HCT116 (cell line): ENCODE measurements around the gene OPN4. TPM values are rescaled to one million over a fixed set of nuclear protein-coding genes. Genes with fewer than 3 reads are reported as not detected.

Experiments
- ATAC-seq: fragments of 200-7000 bp; cut with Tn5 transposase; 2 replicates; pipeline ENCODE4 v1.9.1; 2020; ENCODE audit warnings: mild to moderate bottlenecking, moderate library complexity
- BruUV-seq: library from RNA; stranded (reverse); fragments of 400-500 nt; replicated peaks from 2 replicates; lab custom pipeline; 2021; lab: Mats Ljungman, UMichigan
- CTCF ChIA-PET: fragments of 300-600 bp; sonication (Branson Sonifier 250); formaldehyde crosslinking; loops from one replicate; lab custom pipeline; 2021; ENCODE audit warnings: antibody characterized with exemption; lab: Charles Lee
- POLR2A ChIA-PET: fragments of 300-600, 350-600 bp; sonication (Branson Sonifier 250); formaldehyde crosslinking; loops from one replicate; lab custom pipeline; 2021; ENCODE audit warnings: antibody characterized with exemption; lab: Charles Lee
- RAD21 ChIA-PET, 2 experiments: fragments of 300-600 bp; sonication (Branson Sonifier 250); formaldehyde crosslinking; loops; one replicate each; lab custom pipeline; 2023; ENCODE audit warnings: low total read pairs in 2 of 2; ENCODE audit not compliant: uncharacterized antibody in 2 of 2, unreplicated experiment in 2 of 2, low non-redundant PET in 1 of 2; lab: Charles Lee
- DNase-seq: peaks from one replicate; pipeline ENCODE4 v3.0.0-alpha.2; 2010; ENCODE audit warnings: low read depth, low spot score
- H2AFZ ChIP-seq: fragments of 200-600 bp; shearing (Covaris generic), sonication (generic); 2 replicates; pipeline ENCODE4 v1.6.1; 2017; ENCODE audit warnings: low read depth, mixed run types, mixed read lengths, antibody characterized with exemption, low read length; ENCODE audit not compliant: poor library complexity, severe bottlenecking
- H3K27ac ChIP-seq: 2 replicates; pipeline ENCODE4 v1.5.1; 2012; ENCODE audit warnings: low read depth, low read length
- H3K27me3 ChIP-seq: fragments of 200-600 bp; sonication (generic); 2 replicates; pipeline ENCODE4 v1.6.1; 2016; ENCODE audit warnings: mixed run types, low read length, mixed read lengths; ENCODE audit not compliant: insufficient read depth
- H3K36me3 ChIP-seq, 2 experiments: fragments of 200-500 bp in 1 of 2; fragments of 200-600 bp in 1 of 2; sonication (Bioruptor generic) in 1 of 2; sonication (generic) in 1 of 2; 2 replicates each; pipeline versions ENCODE4 v1.5.1 to v1.6.1; 2014 to 2016; ENCODE audit warnings: low read length in 2 of 2, inconsistent platforms in 1 of 2, mixed read lengths in 1 of 2, mixed run types in 1 of 2; ENCODE audit not compliant: insufficient read depth in 2 of 2, control insufficient read depth in 1 of 2
- H3K4me1 ChIP-seq, 2 experiments: fragments of 200-600 bp in 1 of 2; sonication (generic) in 1 of 2; 2 replicates each; pipeline versions ENCODE4 v1.5.1 to v1.6.1; 2012 to 2017; ENCODE audit warnings: low read length in 2 of 2, inconsistent platforms in 1 of 2, mild to moderate bottlenecking in 1 of 2, mixed read lengths in 1 of 2, mixed run types in 1 of 2, moderate library complexity in 1 of 2; ENCODE audit not compliant: insufficient read depth in 2 of 2, control insufficient read depth in 1 of 2
- H3K4me2 ChIP-seq: fragments of 200-600 bp; sonication (generic); 2 replicates; pipeline ENCODE4 v1.6.1; 2017; ENCODE audit warnings: mixed run types, low read length, mixed read lengths
- H3K4me3 ChIP-seq, 2 experiments: fragments of 200-600 bp in 1 of 2; sonication (generic) in 1 of 2; replicated peaks in 1 of 2; 2 replicates each; pipeline ENCODE4 v1.5.1; 2011 to 2016; ENCODE audit warnings: low read length in 2 of 2, control low read depth in 1 of 2, low read depth in 1 of 2, mild to moderate bottlenecking in 1 of 2, mixed read lengths in 1 of 2, mixed run types in 1 of 2
- H3K79me2 ChIP-seq: fragments of 200-600 bp; sonication (generic); 2 replicates; pipeline ENCODE4 v1.6.1; 2017; ENCODE audit warnings: mild to moderate bottlenecking, mixed run types, low read length, moderate library complexity, mixed read lengths; ENCODE audit not compliant: insufficient read depth
- H3K9ac ChIP-seq: fragments of 200-600 bp; sonication (generic); 2 replicates; pipeline ENCODE4 v1.6.1; 2016; ENCODE audit warnings: low read length, mixed read lengths
- H3K9me2 ChIP-seq: fragments of 200-600 bp; sonication (generic), shearing (Covaris generic); 2 replicates; pipeline ENCODE4 v1.6.1; 2017; ENCODE audit warnings: mixed run types, mild to moderate bottlenecking, moderate library complexity; ENCODE audit not compliant: insufficient read depth
- H3K9me3 ChIP-seq, 2 experiments: fragments of 200-500 bp in 1 of 2; fragments of 200-600 bp in 1 of 2; sonication (Bioruptor generic) in 1 of 2; sonication (generic) in 1 of 2; 2 replicates each; pipeline ENCODE4 v1.6.1; 2014 to 2017; ENCODE audit warnings: low read length in 2 of 2, mixed read lengths in 2 of 2, inconsistent platforms in 1 of 2, low read depth in 1 of 2, mild to moderate bottlenecking in 1 of 2, mixed run types in 1 of 2, moderate library complexity in 1 of 2; ENCODE audit not compliant: control insufficient read depth in 1 of 2, insufficient read depth in 1 of 2
- H4K20me1 ChIP-seq: fragments of 200-600 bp; sonication (generic), shearing (Covaris generic); 2 replicates; pipeline ENCODE4 v1.6.1; 2017; ENCODE audit warnings: mixed run types, mild to moderate bottlenecking, moderate library complexity; ENCODE audit not compliant: insufficient read depth
- ELF1 ChIP-seq: IDR thresholded peaks from 2 replicates; pipeline ENCODE4 v1.6.1; 2012; ENCODE audit warnings: low read depth, borderline replicate concordance
- EZH2 ChIP-seq: fragments of 200-600 bp; sonication (generic); IDR thresholded peaks from 2 replicates; pipeline ENCODE4 v1.6.1; 2017; ENCODE audit warnings: antibody characterized with exemption, mixed run types
- EZH2phosphoT487 ChIP-seq: fragments of 200-600 bp; IDR thresholded peaks from 2 replicates; pipeline ENCODE4 v1.6.1; 2018; ENCODE audit warnings: antibody characterized with exemption, borderline replicate concordance
- FOSL1 ChIP-seq: IDR thresholded peaks from 2 replicates; pipeline ENCODE4 v1.6.1; 2012; ENCODE audit warnings: low read depth
- JUND ChIP-seq: IDR thresholded peaks from 2 replicates; pipeline ENCODE4 v1.6.1; 2012
- POLR2A ChIP-seq: IDR thresholded peaks from 2 replicates; pipeline ENCODE4 v1.7.0; 2011; ENCODE audit warnings: borderline replicate concordance; ENCODE audit not compliant: insufficient read depth, insufficient read length; ENCODE audit errors: extremely low read depth
- POLR2AphosphoS5 ChIP-seq: IDR thresholded peaks from 2 replicates; pipeline ENCODE4 v1.6.1; 2011; ENCODE audit warnings: mild to moderate bottlenecking, low read depth, low read length, moderate library complexity
- REST ChIP-seq: IDR thresholded peaks from 2 replicates; pipeline ENCODE4 v1.6.1; 2012; ENCODE audit warnings: low read depth
- SP1 ChIP-seq: IDR thresholded peaks from 2 replicates; pipeline ENCODE4 v1.6.1; 2012; ENCODE audit warnings: low read depth
- YY1 ChIP-seq: IDR thresholded peaks from 2 replicates; pipeline ENCODE4 v1.6.1; 2011; ENCODE audit warnings: low read length, low read depth, moderate library complexity, mild to moderate bottlenecking; ENCODE audit not compliant: insufficient replicate concordance; ENCODE audit errors: extremely low read depth
- ZBTB33 ChIP-seq: IDR thresholded peaks from 2 replicates; pipeline ENCODE4 v1.6.1; 2011; ENCODE audit warnings: mild to moderate bottlenecking, low read length, moderate library complexity; ENCODE audit not compliant: insufficient replicate concordance; ENCODE audit errors: extremely low read depth
- ZFX ChIP-seq: fragments of 450-650 bp; IDR thresholded peaks from 2 replicates; pipeline ENCODE4 v1.6.1; 2017
- ZNF274 ChIP-seq: fragments of 200-500 bp; sonication (Bioruptor generic); IDR thresholded peaks from 2 replicates; pipeline ENCODE4 v1.6.1; 2014; ENCODE audit warnings: mild to moderate bottlenecking, low read depth, low read length, inconsistent platforms
- intact Hi-C: fragments of 100-400 bp; cut with micrococcal nuclease; formaldehyde crosslinking; loops from 2 replicates; pipeline ENCODE4 v1.10.0; 2022
- total RNA-seq: library from RNA; stranded (reverse); gene quantifications from one replicate; pipeline ENCODE4 v1.2.1, GENCODE V29; 2021; ENCODE audit not compliant: unreplicated experiment

Gene OPN4
- total RNA-seq, 1 experiment from 2014 or later: not detected

GRCh38 chr10:86708068-86708782 lies 53.9 kb downstream of the OPN4 start:
- ATAC-seq: no peak
- ChIA-PET RAD21 (no interaction called here), POLR2A (no interaction called here), CTCF (no interaction called here)
- Histone ChIP-seq H3K36me3 (no peaks in the 10 kb centered on the region), H3K27me3 (no peaks in the 10 kb centered on the region), H3K27ac (no peak overlapping the region), H3K4me1 (peaks cover 8 to 19% of the 10 kb centered on the region in 2 experiments; a peak in 3 of 4 replicates), H4K20me1 (no peaks in the 10 kb centered on the region), H3K9me3 (no peaks in the 10 kb centered on the region), H2AFZ (no peak overlapping the region), H3K4me3 (no peak overlapping the region), H3K79me2 (no peaks in the 10 kb centered on the region)
- no TSS peak for BruUV-seq
- intact Hi-C loops: no loop called here
- no peak for TF ChIP-seq ZNF274
- TF ChIP-seq YY1: no peak
- TF ChIP-seq FOSL1: no peak
- no peak for TF ChIP-seq EZH2phosphoT487
- no peak for TF ChIP-seq REST
- TF ChIP-seq ZBTB33: no peak
- no peak for TF ChIP-seq ELF1
- no peak for TF ChIP-seq JUND
- TF ChIP-seq SP1: no peak
- TF ChIP-seq ZFX: no peak
- TF ChIP-seq EZH2: no peak
- TF ChIP-seq POLR2A: no peak
- TF ChIP-seq POLR2AphosphoS5: no peak
- TF ChIP-seq, all 23 proteins: peak for 0
- no peaks in the 10 kb centered on the region for H3K9me2 ChIP-seq
- H3K9ac ChIP-seq: no peak overlapping the region
- no peak for DNase-seq
- H3K4me2 ChIP-seq: no peak overlapping the region
